Panc1 (cell line): ENCODE results near the gene TACC2. TPM values are rescaled to one million over a fixed set of nuclear protein-coding genes. Genes with fewer than 3 reads are reported as not detected.

Experiments used
- ATAC-seq: fragments of 200-7000 bp; cut with Tn5 transposase; 2 replicates; pipeline ENCODE4 v1.9.1; 2020; ENCODE audit warnings: mild to moderate bottlenecking, moderate library complexity
- BruUV-seq: library from RNA; stranded (reverse); fragments of 400-500 nt; replicated peaks from 2 replicates; lab custom pipeline; 2021; lab: Mats Ljungman, UMichigan
- CTCF ChIA-PET: fragments of 300-600 bp; sonication (Branson Sonifier 250); formaldehyde crosslinking; loops from one replicate; lab custom pipeline; 2022; ENCODE audit warnings: antibody characterized with exemption; lab: Charles Lee
- POLR2A ChIA-PET: fragments of 300-600 bp; sonication (Branson Sonifier 250); formaldehyde crosslinking; loops from one replicate; lab custom pipeline; 2022; ENCODE audit warnings: antibody characterized with exemption; lab: Charles Lee
- DNase-seq: peaks from one replicate; pipeline ENCODE4 v3.0.0-alpha.2; 2010; ENCODE audit warnings: low read depth, low spot score
- H3K27ac ChIP-seq: 2 replicates; pipeline ENCODE4 v1.5.1; 2011; ENCODE audit warnings: mild to moderate bottlenecking, low read length, inconsistent platforms
- H3K27me3 ChIP-seq: fragments of 200-500 bp; sonication (Bioruptor generic); 2 replicates; pipeline ENCODE4 v1.6.0; 2014; ENCODE audit warnings: low read length, inconsistent platforms; ENCODE audit not compliant: control insufficient read depth, insufficient read depth
- H3K36me3 ChIP-seq: fragments of 200-500 bp; sonication (Bioruptor generic); 2 replicates; pipeline ENCODE4 v1.5.1; 2014; ENCODE audit warnings: inconsistent platforms, mild to moderate bottlenecking, low read length, moderate library complexity; ENCODE audit not compliant: control insufficient read depth, insufficient read depth
- H3K4me1 ChIP-seq: 2 replicates; pipeline ENCODE4 v1.5.1; 2011; ENCODE audit warnings: inconsistent platforms, mild to moderate bottlenecking, low read length, moderate library complexity; ENCODE audit not compliant: control insufficient read depth, insufficient read depth
- H3K4me3 ChIP-seq, 2 experiments: 2 replicates each; pipeline ENCODE4 v1.5.1; 2011 to 2012; ENCODE audit warnings: low read depth in 2 of 2, low read length in 2 of 2, mild to moderate bottlenecking in 2 of 2, inconsistent platforms in 1 of 2, moderate library complexity in 1 of 2
- H3K9me3 ChIP-seq: fragments of 200-500 bp; sonication (Bioruptor generic); 2 replicates; pipeline ENCODE4 v1.5.1; 2014; ENCODE audit warnings: low read depth, mild to moderate bottlenecking, inconsistent platforms, low read length, moderate library complexity; ENCODE audit not compliant: control insufficient read depth, insufficient read depth
- CTCF ChIP-seq: fragments of 450-650 bp; IDR thresholded peaks from 2 replicates; pipeline ENCODE4 v1.5.1; 2017; ENCODE audit warnings: mild to moderate bottlenecking
- POLR2AphosphoS5 ChIP-seq: IDR thresholded peaks from 2 replicates; pipeline ENCODE4 v1.6.1; 2012; ENCODE audit warnings: mild to moderate bottlenecking, low read depth, low read length, moderate library complexity
- REST ChIP-seq, 2 experiments: IDR thresholded peaks; 2 replicates each; pipeline ENCODE4 v1.6.1; 2011 to 2012; ENCODE audit warnings: low read depth in 2 of 2, control low read depth in 1 of 2, low read length in 1 of 2, mild to moderate bottlenecking in 1 of 2, moderate library complexity in 1 of 2; ENCODE audit not compliant: insufficient read depth in 1 of 2
- SIN3A ChIP-seq: IDR thresholded peaks from 2 replicates; pipeline ENCODE4 v1.6.1; 2012; ENCODE audit warnings: low read depth, mild to moderate bottlenecking, low read length, moderate library complexity, borderline replicate concordance; ENCODE audit not compliant: insufficient read depth
- TCF7L2 ChIP-seq: IDR thresholded peaks from 2 replicates; pipeline ENCODE4 v1.6.1; 2011; ENCODE audit warnings: mild to moderate bottlenecking, low read depth, low read length, inconsistent platforms
- in situ Hi-C: cut with HindIII; loops from 2 replicates; pipeline ENCODE4 v1.10.0; 2016; ENCODE audit warnings: low sequenced_read_pairs, low pct_unique_long_range_greater_than_20kb
- intact Hi-C: fragments of 100-400 bp; cut with micrococcal nuclease; formaldehyde crosslinking; loops from one replicate; pipeline ENCODE4 v1.10.0; 2022; ENCODE audit not compliant: unreplicated experiment
- total RNA-seq: library from RNA; stranded (reverse); gene quantifications from one replicate; pipeline ENCODE4 v1.2.1, GENCODE V29; 2021; ENCODE audit not compliant: unreplicated experiment

Gene TACC2
- total RNA-seq, 1 experiment from 2014 or later, result 133 TPM

GRCh38 chr10:122291739-122292138, 302.8 kb downstream of the TACC2 start:
- BruUV-seq, result no TSS peak
- DNase-seq (no peak), ATAC-seq (no peak)
- ChIA-PET POLR2A (no interaction called here), CTCF (no interaction called here)
- Histone ChIP-seq H3K4me1 (peaks cover 15% of the 10 kb centered on the region), H3K4me3 (no peak overlapping the region), H3K36me3 (no peaks in the 10 kb centered on the region), H3K27ac (no peak overlapping the region), H3K27me3 (no peaks in the 10 kb centered on the region), H3K9me3 (no peaks in the 10 kb centered on the region)
- TF ChIP-seq TCF7L2, result no peak
- TF ChIP-seq POLR2AphosphoS5, result no peak
- no peak for TF ChIP-seq REST (IDR thresholded peaks at IDR 0.05; ENCODE audit: insufficient read depth in 1 of 2, low read depth in 2 of 2, low read length in 1 of 2)
- TF ChIP-seq SIN3A, result no peak
- TF ChIP-seq CTCF, result no peak
- in situ Hi-C loops (no loop called here), intact Hi-C loops (no loop called here)

GRCh38 chr10:122292376-122292775, 303.4 kb downstream of the TACC2 start:
- no peaks in the 10 kb centered on the region for H3K9me3 ChIP-seq
- H3K36me3 ChIP-seq, result no peaks in the 10 kb centered on the region
- no peak for ATAC-seq
- no peak for TF ChIP-seq REST (IDR thresholded peaks at IDR 0.05; ENCODE audit: insufficient read depth in 1 of 2, low read depth in 2 of 2, low read length in 1 of 2)
- no peak overlapping the region for H3K4me3 ChIP-seq
- CTCF ChIA-PET, result no interaction called here
- intact Hi-C loops (no loop called here), in situ Hi-C loops (no loop called here)
- no peaks in the 10 kb centered on the region for H3K27me3 ChIP-seq
- peaks cover 9% of the 10 kb centered on the region for H3K4me1 ChIP-seq
- no TSS peak for BruUV-seq
- POLR2A ChIA-PET, result no interaction called here
- no peak for DNase-seq
- no peak overlapping the region for H3K27ac ChIP-seq
